Amygdala (tissue), 56 donors: Measurements from ENCODE around the gene DNAJC4.

Experiments used
- DNase-seq, 56 donors: peaks; one replicate each; lab custom pipeline; 2025; lab: John Stamatoyannopoulos, UW

DNAJC4 gene

GRCh38 chr11:64253043-64253442 lies 22.7 kb downstream of the DNAJC4 start:
- no peak for DNase-seq

GRCh38 chr11:64253481-64253880 lies 23.1 kb downstream of the DNAJC4 start:
- DNase-seq = peak in 34 of 56 donors; percentile 7 to 75 (median 45)

GRCh38 chr11:64254326-64254725 lies 24.0 kb downstream of the DNAJC4 start:
- DNase-seq = no peak

- DNase-seq = no peak
Measured at GRCh38 chr11:64255135-64256128, 25.1 kb downstream of the DNAJC4 start.

- no peak for DNase-seq
Measured at GRCh38 chr11:64256300-64256699, 26.0 kb downstream of the DNAJC4 start.

- no peak for DNase-seq
Measured at GRCh38 chr11:64258356-64258755, 28.0 kb downstream of the DNAJC4 start.

GRCh38 chr11:64258946-64259532 lies 28.7 kb downstream of the DNAJC4 start:
- peak in 1 of 56 donors; percentile 26 for DNase-seq

GRCh38 chr11:64259533-64260067 lies 29.3 kb downstream of the DNAJC4 start:
- DNase-seq = no peak

GRCh38 chr11:64260147-64260708 lies 29.9 kb downstream of the DNAJC4 start:
- no peak for DNase-seq

GRCh38 chr11:64261556-64262080 lies 31.3 kb downstream of the DNAJC4 start:
- no peak for DNase-seq

GRCh38 chr11:64262271-64263002 lies 32.1 kb downstream of the DNAJC4 start:
- DNase-seq = no peak

- DNase-seq = no peak
Measured at GRCh38 chr11:64263021-64263946, 32.9 kb downstream of the DNAJC4 start.

GRCh38 chr11:64263947-64264317 lies 33.6 kb downstream of the DNAJC4 start:
- no peak for DNase-seq

GRCh38 chr11:64264371-64264852 lies 34.1 kb downstream of the DNAJC4 start:
- no peak for DNase-seq

- no peak for DNase-seq
Measured at GRCh38 chr11:64265176-64266160, 35.1 kb downstream of the DNAJC4 start.

GRCh38 chr11:64266339-64266738 lies 36.0 kb downstream of the DNAJC4 start:
- no peak for DNase-seq

GRCh38 chr11:64267207-64267945 lies 37.0 kb downstream of the DNAJC4 start:
- no peak for DNase-seq
